HG02571 (cell line): ENCODE data around the gene NEFH.

Source experiments
- ATAC-seq: cut with Tn5 transposase; IDR thresholded peaks from one replicate; pipeline ENCODE4 v1.9.1; 2021; ENCODE audit warnings: mild to moderate bottlenecking, moderate library complexity; ENCODE audit not compliant: unreplicated experiment

NEFH gene

DNA sequence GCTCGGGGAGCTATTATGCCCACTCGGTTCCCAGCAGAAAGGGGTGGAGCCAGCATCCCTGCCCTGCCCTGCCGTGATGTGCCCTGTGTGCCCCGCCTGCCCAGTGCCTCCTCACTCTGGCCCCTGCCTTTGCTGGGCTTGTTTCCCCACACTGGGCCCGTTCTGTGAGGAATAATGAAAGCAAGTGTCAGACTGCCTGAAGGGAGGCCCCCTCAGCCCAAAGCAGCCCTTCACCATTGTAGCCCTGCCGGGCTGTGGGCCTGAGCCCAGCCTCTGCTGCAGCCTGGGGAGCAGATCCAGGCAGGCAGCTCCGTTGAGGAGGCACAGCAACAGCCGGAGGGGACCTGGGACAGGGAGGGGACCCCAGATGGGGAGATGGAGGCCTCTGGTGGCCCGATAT is 20.2 kb upstream of the NEFH start:
- no peak for ATAC-seq

DNA sequence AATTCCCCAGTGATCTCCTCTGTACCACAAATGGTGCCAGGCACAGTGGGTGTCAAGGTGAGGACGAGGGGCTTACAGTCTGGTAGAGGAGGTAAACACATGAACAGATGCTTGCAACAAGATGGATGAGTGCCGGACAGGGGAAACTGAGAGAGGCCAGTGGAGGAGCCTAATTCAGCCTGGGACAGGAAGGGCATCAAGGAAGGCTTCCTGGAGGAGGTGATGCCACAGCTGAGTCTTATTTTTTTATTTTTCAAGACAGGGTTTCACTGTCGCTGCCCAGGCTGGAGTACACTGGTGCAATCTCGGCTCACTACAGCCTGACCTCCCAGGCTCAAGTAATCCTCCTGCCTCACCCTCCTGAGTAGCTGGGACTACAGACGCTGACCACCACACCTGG is 18.8 kb upstream of the NEFH start:
- no peak for ATAC-seq

DNA sequence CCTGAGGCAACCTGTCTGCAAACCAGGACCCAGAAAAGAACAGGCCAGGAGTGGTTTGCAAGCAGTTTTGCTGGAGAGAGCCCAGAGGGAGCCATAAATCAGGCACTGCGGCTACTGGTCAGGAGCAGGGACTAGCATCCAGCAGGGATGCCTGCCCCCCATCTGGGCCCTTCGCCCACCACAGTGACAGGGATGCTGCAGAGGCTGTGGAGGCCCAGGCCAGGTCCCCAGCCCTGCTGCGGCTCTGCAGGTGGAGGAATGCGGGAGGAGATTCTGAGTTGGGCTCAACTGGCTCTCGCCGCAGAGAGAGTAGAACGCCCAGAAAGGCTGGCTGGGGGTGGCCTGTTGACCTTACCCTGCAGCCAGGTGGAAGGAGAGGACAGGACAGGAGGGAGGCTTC is 16.4 kb upstream of the NEFH start:
- no peak for ATAC-seq

DNA sequence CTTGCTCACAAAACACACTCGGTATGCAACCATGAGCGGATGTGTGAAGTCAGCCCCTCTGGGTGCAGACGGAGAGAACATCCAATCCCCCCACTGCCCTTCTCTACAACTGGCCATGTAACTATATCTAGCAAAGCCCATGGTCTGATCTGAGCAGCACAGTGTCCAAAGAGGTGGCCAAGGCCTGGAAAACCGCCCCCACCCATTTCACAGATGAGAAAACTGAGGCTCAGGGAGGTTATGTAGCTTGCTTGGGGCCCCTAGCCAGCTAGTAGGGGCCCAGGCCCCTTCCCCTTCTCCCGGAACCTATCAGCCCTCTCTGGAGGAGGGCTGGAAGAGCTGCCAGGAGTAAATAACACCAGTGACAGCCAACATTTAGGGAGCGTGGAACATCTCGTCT is 15.4 kb upstream of the NEFH start:
- no peak for ATAC-seq

DNA sequence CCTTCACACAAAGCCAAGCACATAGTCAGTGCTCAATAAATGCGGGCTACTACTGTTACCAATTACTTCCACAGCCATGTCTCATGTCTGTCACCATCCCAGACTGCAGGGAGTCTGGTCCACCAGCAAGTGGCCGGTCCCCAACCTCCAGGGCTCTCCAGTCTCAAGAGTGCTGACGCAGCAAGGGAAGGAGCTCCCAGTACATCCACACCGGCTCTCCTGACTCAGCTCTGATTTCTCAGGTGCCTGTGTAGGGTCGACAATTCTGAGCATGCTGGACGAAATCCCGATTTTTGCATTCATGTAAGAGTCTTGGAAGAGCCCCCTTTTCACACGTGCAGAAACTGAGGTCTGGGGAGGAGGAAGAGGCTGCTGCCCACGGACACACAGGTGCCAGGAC is 10.3 kb upstream of the NEFH start:
- no peak for ATAC-seq

DNA sequence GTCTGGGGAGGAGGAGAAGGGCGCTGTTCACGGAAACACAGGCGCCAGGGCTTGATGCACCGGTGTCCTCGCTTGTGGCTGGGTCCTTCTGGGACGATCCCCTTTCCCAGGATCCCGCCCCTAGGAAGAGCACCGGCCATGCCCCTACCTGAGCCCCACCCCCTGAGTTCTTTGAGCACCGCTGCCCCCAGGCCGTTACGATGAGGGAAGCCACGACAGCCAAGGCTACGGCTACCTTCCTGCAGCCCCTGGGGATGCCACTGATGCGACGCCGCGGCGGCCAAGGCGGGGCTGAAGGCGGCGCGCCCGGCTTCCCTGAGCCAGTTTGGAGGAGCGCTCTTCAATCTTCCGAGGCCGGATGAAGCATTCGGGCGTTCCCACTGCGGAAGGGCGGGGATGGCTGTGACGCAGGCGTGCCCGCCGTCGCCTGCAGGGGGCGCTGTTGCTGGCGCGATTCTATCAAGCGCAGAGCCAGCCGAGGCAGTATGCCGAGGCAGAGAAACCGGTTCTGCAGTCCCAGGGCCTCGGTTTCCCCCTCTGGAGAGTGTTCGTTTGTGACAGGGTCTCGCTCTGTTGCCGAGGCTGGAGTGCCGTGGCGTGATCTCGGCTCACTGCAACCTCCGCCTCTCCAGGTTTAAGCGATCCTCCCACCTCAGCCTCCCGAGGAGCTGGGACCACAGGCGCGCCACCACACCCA is 9.7 kb upstream of the NEFH start:
- ATAC-seq, result no peak

DNA sequence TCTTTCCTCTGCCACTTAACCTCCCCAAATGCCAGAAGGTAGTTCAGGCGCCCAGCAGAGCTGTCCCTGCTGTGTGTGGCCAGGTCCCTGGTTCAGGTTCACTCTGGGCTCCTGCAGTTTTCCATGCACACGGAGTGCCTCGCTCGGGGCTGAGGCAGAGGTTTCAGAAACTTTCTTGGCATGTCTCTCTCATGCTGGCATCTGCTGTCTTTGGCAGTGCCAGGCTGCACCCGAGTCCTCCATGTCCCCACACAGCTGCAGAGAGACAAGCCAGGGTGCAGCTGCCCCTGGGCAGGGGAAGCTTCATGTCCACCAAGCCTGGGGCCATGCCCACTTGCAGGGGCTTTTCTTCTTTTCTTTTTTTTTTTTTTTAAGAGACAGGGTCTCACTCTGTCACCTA is 7.0 kb upstream of the NEFH start:
- no peak for ATAC-seq

DNA sequence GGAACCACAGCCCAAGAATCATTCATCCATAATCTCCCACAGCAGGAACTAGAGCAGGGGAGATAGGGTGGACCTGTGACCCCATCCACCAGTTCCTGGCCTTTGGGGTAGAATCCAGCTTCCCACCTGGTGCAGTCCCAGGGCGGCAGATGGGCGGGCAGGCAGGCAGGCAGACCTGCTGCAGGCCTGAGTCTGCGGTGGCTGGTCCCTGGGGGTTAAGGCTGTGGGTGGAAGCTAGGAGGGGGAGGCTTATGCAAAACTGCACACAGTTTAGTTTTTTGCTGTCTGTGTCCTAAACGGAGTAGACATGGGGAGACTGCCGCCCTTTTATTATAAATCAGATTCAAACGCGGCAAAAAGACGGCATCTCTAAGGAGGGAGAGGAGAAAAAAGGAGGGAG is 4.5 kb upstream of the NEFH start:
- peak; percentile 65 for ATAC-seq

DNA sequence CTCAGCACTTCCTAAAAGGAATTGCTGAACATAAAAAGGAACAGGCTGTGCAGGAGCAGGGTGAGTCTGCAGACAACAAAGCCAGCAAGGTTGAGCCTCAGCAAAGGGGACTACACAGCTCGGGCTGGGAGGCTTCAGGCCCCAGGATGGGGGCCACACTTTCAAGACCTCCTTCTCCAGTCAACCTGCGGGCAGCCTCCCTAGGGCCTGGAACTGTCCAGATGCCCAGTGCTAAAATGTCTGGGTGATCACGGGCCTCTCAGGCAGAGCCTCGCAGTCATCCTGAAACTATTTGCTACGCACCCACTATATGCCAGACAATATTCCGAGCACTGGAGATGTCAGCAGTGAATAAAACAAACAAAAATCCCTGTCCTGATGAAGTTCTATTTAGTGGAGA is 3.9 kb upstream of the NEFH start:
- ATAC-seq, result no peak

DNA sequence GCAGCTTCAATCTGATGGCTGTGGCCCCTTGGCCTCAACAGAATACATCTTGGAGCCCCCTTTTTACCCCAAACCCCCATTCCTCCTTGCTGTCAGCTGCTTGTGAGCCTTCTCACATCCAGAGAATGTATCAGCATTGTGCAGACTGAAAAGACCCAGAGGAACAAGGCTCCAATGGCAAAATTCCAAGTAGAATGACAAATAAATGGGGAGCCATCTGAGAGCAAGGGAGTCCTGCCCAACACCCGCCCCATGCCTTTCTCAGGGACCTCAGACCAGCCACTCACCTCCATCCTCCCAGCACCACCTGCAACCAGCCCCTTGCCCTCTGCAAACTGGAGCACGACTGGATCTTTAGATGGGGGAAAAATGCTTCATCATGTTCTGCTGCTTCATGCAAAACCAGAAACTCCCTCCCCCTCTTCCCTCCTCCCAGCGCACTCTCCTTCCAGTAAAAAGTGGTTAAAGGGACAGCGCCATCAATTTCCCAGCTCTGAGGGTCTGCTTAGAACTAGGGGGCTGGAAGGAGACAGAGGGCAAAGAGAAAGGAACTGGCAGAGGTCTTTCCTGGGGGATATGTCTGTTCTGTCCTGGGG is 2.2 kb upstream of the NEFH start:
- no peak for ATAC-seq

DNA sequence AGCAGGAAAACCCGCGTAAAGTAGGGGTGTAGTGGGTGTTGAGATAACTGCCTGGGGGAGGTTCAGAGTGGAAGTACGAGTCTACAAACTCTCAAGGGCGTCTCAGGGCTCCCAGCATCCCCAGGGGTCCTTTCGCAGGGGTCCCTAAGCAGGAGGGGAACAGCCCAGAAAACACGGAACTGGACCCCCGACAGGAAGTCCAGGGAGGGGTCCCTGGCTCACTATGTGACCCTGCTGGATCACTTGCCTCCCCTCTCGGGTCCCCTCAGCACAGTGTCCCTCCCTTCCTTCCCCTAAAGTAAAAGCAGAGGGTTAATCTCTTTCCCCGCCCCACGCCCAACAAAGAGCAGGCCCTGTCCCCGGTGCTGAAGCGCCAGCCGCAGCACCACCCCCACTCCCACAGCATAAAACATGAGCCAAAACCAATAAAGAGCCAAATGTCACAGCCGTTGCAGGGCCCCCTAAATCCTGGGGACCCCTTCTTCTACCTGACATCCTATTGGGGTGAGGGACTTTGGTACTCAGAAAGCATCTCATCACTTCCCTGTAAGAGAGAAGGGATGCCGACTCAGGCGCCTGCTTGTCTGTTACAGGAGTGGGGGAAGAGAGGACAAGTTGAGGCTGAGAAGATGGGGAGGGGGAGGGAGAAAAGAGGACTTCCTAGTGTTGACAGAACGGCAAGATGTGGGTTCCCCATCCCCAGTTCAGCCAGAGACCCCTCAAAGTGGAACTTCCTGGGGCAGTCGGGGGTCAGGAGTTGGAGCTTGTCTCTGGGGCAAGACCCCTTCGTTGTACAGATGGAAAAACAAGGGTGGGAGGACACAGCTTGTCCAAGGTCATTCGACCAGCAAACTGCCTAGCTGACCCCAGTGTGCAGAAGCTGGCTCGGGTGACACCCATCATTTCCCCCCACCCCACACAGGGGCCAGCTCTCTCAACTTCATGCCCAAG is 1.4 kb upstream of the NEFH start:
- no peak for ATAC-seq

DNA sequence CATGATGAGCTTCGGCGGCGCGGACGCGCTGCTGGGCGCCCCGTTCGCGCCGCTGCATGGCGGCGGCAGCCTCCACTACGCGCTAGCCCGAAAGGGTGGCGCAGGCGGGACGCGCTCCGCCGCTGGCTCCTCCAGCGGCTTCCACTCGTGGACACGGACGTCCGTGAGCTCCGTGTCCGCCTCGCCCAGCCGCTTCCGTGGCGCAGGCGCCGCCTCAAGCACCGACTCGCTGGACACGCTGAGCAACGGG is 169 bp downstream of the NEFH start:
- ATAC-seq, result no peak

DNA sequence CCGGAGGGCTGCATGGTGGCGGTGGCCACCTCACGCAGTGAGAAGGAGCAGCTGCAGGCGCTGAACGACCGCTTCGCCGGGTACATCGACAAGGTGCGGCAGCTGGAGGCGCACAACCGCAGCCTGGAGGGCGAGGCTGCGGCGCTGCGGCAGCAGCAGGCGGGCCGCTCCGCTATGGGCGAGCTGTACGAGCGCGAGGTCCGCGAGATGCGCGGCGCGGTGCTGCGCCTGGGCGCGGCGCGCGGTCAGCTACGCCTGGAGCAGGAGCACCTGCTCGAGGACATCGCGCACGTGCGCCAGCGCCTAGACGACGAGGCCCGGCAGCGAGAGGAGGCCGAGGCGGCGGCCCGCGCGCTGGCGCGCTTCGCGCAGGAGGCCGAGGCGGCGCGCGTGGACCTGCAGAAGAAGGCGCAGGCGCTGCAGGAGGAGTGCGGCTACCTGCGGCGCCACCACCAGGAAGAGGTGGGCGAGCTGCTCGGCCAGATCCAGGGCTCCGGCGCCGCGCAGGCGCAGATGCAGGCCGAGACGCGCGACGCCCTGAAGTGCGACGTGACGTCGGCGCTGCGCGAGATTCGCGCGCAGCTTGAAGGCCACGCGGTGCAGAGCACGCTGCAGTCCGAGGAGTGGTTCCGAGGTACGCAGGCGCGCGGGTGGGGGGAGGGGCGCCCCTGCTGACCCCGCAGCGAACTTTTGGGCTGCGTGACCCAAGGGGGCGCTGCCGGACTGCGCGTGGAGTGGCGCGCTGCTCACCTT is 670 bp downstream of the NEFH start:
- no peak for ATAC-seq

DNA sequence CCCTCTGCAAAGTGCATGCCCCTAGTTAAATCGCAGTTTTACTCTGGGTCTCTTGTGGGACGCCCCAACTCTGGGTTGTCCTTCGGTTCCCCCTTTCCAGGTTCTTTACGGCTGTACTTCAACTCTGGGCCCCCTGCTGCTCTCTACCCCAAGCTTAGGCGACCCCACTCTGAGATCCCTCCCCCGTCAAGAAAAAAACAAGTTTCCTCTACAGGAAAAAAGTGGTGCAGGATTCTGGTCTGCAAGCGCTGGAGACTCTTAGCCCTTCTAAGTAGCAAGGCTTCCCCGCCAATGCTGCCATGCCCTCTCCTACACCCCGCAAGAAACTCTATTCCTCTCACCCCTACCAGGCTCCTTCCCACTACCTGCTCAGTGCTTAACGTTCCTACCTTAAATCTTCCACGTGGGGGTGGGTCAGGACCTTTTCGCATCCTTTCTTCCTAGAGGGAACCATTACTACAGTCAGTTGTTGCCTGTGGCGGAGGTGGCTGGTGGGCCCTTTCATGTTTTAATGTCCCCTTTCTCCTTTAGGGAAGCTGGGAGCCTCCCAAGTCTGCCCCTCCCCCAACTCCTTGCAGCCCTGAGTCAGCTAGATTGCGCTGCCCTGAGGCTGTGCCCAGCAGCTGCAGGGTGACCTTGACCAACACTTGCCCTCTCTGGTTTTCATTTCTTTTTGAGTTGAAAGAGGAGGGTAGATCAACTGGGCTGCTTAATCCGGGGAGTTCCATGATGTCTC is 1.4 kb downstream of the NEFH start:
- no peak for ATAC-seq

DNA sequence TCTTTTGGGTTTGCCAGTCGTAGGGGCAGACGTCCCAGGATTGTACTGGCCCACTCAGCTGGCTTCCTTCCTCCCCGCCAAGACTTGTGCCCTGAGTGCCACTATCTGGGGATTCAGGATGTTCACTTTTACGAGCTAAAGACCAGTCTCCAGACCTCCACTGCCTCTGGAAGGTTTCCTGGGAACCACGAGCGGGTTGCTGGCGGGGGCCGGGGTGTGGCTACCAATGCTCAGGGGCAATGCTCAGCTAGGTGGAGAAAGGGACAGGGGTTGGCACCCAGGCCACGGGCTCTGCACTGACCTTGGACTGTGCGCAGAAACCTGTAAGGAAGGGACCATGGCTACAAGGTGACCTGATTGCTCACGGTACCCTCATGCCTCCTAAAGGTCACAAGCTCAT is 2.2 kb downstream of the NEFH start:
- ATAC-seq, result no peak

DNA sequence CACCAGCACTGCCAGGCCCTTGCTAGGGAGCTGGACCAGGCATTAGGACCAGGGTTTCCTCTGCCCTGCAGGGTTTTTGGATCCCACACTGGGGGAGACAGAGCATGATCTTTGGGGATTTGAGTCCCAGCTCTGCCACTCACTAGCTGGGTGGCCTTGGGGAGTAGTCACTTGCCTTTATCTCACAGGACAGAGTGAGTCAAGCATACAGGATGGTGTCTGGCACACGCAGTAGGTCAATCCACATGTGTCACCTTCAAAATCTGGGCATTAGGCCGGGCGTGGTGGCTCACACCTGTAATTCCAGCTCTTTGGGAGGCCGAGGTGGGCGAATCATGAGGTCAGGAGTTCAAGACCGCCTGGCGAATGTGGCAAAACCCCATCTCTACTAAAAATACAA is 2.7 kb downstream of the NEFH start:
- ATAC-seq, result no peak

DNA sequence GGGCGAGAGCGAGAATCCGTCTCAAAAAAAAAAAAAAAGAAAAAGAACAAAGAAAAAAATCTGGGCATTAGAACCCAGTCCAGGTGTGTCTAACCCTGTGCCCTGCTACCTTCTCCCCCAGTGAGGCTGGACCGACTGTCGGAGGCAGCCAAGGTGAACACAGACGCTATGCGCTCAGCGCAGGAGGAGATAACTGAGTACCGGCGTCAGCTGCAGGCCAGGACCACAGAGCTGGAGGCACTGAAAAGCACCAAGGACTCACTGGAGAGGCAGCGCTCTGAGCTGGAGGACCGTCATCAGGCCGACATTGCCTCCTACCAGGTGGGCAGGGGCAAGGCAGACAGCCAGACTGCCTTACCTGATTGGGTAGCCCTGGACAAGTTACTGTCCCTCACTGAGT is 3.2 kb downstream of the NEFH start:
- no peak for ATAC-seq

DNA sequence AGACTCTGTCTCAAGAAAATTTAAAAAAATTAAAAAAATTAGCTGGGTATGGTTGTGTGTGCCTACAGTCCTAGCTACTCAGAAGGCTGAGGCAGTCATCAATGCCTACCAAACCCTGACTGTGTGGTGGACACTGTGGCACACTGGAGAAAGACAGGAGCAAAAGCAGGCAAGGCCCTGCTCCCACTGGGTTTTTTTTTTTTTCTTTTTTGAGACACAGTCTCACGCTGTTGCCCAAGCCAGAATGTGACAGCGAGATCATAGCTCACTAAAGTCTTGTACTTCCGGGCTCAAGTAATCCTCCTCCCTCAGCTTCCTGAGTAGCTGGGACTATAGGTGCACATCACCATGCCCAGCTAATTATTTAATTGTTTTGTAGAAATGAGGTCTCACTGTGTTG is 4.6 kb downstream of the NEFH start:
- no peak for ATAC-seq

DNA sequence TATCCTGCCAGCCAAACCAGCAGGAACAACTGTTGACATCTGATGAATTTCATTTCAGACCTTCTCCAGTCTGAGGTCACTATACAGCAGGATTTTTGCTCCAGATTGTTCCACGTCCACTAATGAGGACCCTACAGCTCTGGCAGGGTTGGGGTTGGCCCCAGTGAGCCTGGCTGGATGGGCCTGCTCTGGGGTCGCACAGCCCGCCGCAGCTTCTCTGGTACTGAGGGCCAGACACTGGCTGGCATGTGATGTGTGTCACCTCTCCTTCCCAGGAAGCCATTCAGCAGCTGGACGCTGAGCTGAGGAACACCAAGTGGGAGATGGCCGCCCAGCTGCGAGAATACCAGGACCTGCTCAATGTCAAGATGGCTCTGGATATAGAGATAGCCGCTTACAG is 5.4 kb downstream of the NEFH start:
- no peak for ATAC-seq

DNA sequence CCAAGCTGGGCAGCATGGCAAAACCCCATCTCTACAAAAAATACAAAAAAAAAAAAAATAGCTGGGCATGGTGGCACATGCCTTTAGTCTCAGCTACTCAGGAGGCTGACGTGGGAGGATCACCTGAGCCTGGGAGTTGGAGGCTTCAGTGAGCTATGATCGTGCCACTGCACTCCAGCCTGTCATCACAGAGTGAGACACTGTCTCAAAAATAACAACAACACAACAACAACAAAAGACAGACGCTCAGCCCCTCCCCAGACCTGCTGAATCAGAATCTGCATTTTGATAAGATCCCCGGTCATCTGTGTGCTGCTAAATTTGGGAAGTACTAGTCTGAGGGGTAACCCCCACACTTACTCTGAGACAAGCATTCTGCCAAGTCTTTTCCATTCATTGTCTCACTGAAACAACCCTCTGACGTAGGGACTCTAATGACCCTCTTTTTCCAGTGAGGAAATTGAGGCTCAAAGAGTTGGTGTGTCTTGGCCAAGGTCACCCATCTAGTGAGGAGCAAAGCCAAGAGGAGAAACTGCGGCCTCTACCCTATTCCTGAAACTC is 7.5 kb downstream of the NEFH start:
- no peak for ATAC-seq
